ENCODE results near the gene INPP5A. TPM values are rescaled to one million over a fixed set of nuclear protein-coding genes. Genes with fewer than 3 reads are reported as not detected.

The INPP5A gene
- total and polyA plus RNA-seq, 10 donors: 11.1 to 41.3 (median 30.8) TPM

DNA sequence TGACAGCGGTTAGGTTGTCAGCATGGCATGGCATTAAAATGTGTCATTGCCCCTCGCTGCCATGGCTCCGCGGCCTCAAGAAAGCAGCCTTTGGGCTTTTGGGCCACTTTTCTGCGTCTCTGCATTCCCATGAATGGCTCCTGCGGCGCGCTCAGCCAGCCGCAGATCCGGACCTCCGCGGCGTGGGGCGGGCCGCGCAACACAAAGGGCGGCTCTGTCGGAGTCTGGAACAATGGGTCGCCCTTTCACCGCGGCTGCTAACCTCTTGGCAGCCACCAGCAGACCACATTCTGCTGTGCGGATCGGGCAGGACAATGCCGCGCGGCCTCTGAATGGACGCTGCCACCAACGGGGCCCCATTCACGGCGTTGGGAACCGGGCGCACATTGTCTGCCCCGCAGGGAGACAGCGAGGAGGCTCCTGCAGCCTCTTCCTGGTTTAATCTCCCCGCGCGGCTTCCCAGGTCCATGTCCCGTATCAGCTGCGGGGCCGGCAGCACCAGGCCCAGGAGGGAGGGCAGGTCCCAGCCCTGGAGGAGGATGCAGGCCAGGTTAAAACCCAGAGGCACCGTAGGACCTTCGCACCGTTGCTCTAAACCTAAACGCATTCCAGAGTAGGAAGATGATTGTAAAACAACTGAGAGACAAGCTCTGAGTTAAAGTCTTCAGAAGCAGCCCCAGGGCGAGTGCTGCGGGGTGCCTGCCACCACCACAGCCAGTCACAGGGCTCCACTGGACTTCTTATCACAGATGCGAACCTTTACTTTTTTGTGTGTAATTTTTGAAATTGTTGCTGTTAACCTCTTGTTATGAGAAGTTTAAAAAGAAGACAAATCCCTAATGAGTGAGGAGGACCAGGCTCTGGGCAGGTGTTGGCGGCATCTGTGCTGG, 176.8 kb downstream of the INPP5A start:
- Histone ChIP-seq H3K36me3 (peaks cover 0 to 78% (median 36%) of the 10 kb centered on the region in 6 donors), H3K4me1 (peaks cover 0 to 3% (median 0%) of the 10 kb centered on the region in 6 donors), H3K27me3 (replicated peaks in 1 of 7) (no peaks in the 10 kb centered on the region), H3K27ac (no peak overlapping the region), H3K4me3 (no peak overlapping the region), H3K9me3 (peaks cover 0 to 5% (median 0%) of the 10 kb centered on the region in 8 donors)
- TF ChIP-seq POLR2AphosphoS5 (IDR thresholded peaks at IDR 0.05) (no peak), POLR2A (IDR thresholded peaks at IDR 0.05) (no peak)
- TF ChIP-seq, protein P1, sequence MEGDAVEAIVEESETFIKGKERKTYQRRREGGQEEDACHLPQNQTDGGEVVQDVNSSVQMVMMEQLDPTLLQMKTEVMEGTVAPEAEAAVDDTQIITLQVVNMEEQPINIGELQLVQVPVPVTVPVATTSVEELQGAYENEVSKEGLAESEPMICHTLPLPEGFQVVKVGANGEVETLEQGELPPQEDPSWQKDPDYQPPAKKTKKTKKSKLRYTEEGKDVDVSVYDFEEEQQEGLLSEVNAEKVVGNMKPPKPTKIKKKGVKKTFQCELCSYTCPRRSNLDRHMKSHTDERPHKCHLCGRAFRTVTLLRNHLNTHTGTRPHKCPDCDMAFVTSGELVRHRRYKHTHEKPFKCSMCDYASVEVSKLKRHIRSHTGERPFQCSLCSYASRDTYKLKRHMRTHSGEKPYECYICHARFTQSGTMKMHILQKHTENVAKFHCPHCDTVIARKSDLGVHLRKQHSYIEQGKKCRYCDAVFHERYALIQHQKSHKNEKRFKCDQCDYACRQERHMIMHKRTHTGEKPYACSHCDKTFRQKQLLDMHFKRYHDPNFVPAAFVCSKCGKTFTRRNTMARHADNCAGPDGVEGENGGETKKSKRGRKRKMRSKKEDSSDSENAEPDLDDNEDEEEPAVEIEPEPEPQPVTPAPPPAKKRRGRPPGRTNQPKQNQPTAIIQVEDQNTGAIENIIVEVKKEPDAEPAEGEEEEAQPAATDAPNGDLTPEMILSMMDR (IDR thresholded peaks at IDR 0.05 in 8 of 11, conservative IDR thresholded peaks at IDR 0.05 in 3 of 11): no peak
- peak; percentile 63 for DNase-seq
- 90 to 94% (median 91%) methylated on average over 31 to 48 of the region's 48 CpGs for WGBS, 5 donors
- intact Hi-C loops (cut with DNase I; ENCODE audit: low total_unique reads): no loop called here

DNA sequence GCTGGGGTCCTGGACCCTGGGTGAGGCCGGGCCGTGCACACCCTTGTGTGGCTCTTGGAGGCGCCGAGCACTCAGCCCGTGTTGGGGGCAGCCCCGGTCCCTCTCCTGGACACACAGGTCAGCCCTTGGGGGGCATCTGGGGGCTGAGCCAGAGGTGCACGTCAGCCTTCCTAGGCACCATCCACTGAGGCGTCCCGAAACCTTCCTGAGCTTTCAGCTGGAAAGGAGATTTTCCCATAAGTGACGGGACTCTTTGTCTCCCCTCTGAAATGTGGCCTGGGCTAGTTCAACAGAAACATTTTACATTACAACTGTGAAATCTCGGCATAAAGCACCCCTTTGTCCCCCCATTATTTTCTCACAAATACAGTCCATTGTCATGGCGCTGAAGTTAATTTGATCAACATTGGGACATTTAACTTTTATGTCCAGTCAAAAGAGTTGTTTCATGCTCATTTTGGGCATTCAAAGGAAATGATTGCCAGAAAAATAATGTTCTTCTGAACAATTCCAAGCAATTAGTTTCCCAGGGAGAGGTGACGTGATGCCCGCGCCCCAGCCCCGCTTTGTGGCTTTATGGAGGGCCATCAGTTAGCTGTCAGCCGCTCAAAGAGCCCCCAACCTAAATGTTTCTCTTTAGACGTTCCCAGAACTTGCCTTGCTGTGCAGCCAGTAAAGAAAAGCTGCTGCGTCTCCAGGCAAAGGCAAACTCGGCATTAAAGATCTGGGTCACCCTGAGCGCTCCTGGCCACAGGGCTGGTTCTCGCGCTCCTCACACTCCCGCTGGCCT, 177.6 kb downstream of the INPP5A start:
- Histone ChIP-seq H3K27me3 (replicated peaks in 1 of 7) (no peaks in the 10 kb centered on the region), H3K9me3 (peaks cover 0 to 5% (median 0%) of the 10 kb centered on the region in 8 donors), H3K4me3 (no peak overlapping the region), H3K27ac (no peak overlapping the region), H3K36me3 (peaks cover 0 to 70% (median 31%) of the 10 kb centered on the region in 6 donors), H3K4me1 (peaks cover 0 to 3% (median 0%) of the 10 kb centered on the region in 6 donors)
- 94 to 97% (median 95%) methylated on average over 20 to 24 of the region's 24 CpGs for WGBS, 5 donors
- intact Hi-C loops (cut with DNase I; ENCODE audit: low total_unique reads): no loop called here
- DNase-seq: peak; percentile 59
- TF ChIP-seq POLR2A (IDR thresholded peaks at IDR 0.05) (no peak), POLR2AphosphoS5 (IDR thresholded peaks at IDR 0.05) (no peak)
- TF ChIP-seq, protein P1 (IDR thresholded peaks at IDR 0.05 in 8 of 11, conservative IDR thresholded peaks at IDR 0.05 in 3 of 11): no peak

DNA sequence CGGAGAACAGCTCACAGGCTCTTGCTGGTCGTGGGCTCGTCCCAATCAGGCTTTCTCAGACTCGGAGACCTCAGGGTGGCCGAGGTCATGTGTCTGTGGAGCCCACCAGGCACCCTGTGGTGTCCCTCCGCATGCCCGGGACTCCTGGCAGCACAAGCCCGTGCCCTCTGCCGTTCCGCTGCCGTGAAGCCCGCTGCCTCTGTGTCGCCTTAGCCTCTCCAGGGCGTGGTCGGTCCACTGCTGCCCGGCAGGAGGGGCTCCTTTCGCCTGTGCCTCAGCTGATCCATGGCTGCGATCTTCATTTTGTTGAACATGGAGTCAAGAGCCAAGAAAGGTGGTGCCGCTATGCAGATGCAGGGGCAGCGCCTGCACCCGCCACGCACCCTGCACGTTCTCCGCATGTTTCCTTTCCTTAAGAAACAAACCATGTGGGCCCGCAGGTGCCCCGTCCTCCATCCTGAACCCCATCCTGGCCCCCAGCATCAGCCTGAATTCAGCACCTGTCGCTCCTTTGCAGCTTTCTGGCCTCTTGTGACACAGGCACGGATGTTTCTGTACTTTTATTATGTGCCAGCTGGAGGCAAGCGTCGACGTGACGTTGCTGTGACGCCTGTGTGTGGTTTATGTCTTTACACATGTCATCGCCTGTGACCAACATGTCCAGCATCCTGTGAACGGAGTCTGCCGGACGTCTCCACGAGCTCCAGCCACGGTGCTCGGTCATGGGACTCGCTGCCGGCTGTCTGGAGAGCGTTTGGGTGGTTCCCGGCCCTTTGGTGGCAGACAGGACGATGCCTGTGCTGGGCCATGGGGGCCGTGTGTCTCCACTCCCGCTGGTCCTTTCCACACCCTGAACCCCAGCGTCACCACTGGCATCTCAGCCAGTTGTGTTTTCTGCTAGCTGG, 178.4 kb downstream of the INPP5A start:
- H3K4me3 ChIP-seq: no peak overlapping the region
- H3K27ac ChIP-seq: no peak overlapping the region
- peaks cover 0 to 3% (median 0%) of the 10 kb centered on the region in 6 donors for H3K4me1 ChIP-seq
- H3K9me3 ChIP-seq: peaks cover 0 to 5% (median 0%) of the 10 kb centered on the region in 8 donors
- WGBS, 5 donors: 94 to 97% (median 95%) methylated on average over 41 to 48 of the region's 48 CpGs
- TF ChIP-seq POLR2A (IDR thresholded peaks at IDR 0.05) (no peak), POLR2AphosphoS5 (IDR thresholded peaks at IDR 0.05) (peak in 1 of 3 donors; percentile 22)
- TF ChIP-seq, protein P1 (IDR thresholded peaks at IDR 0.05 in 8 of 11, conservative IDR thresholded peaks at IDR 0.05 in 3 of 11): no peak
- no peaks in the 10 kb centered on the region for H3K27me3 ChIP-seq (replicated peaks in 1 of 7)
- intact Hi-C loops (cut with DNase I; ENCODE audit: low total_unique reads): no loop called here
- DNase-seq: peak; percentile 68
- peaks cover 0 to 62% (median 28%) of the 10 kb centered on the region in 6 donors for H3K36me3 ChIP-seq
